Endothelial cell of umbilical vein (primary cell): ENCODE measurements around the gene TOP2B.

Experiments
- EZH2 ChIP-seq: IDR thresholded peaks from 2 replicates; pipeline ENCODE4 v1.6.1; 2012; ENCODE audit warnings: borderline replicate concordance, low read depth, mild to moderate bottlenecking, moderate library complexity, low read length, inconsistent platforms; ENCODE audit not compliant: severe bottlenecking
- GATA2 ChIP-seq: IDR thresholded peaks from 2 replicates; pipeline ENCODE4 v1.7.0; 2011; ENCODE audit warnings: low read depth, mild to moderate bottlenecking, moderate library complexity, mixed read lengths, low read length; ENCODE audit not compliant: insufficient read length, insufficient read depth
- JUN ChIP-seq: IDR thresholded peaks from 2 replicates; pipeline ENCODE4 v1.6.1; 2011; ENCODE audit warnings: borderline replicate concordance, low read depth; ENCODE audit not compliant: insufficient read length, insufficient read depth
- MYC ChIP-seq: IDR thresholded peaks from one replicate; pipeline ENCODE4 v1.6.1; 2011; ENCODE audit warnings: mild to moderate bottlenecking, low read depth, low read length
- POLR2A ChIP-seq: IDR thresholded peaks from 2 replicates; pipeline ENCODE4 v1.6.1; 2012; ENCODE audit warnings: low read depth, mild to moderate bottlenecking, control low read depth, low read length
- POLR2AphosphoS5 ChIP-seq: IDR thresholded peaks from 2 replicates; pipeline ENCODE4 v1.6.1; 2012; ENCODE audit warnings: low read depth, mild to moderate bottlenecking, control low read depth, low read length, moderate library complexity; ENCODE audit not compliant: insufficient read depth
- TF ChIP-seq, protein P1 (sequence below), 2 donors: IDR thresholded peaks; 1 replicate in 1 of 2; 2 replicates in 1 of 2; pipeline ENCODE4 v1.5.1; 2011; ENCODE audit warnings: low read length in 2 of 2, mild to moderate bottlenecking in 2 of 2, moderate library complexity in 2 of 2, control low read depth in 1 of 2, inconsistent platforms in 1 of 2, low read depth in 1 of 2; ENCODE audit not compliant: insufficient read depth in 1 of 2; ENCODE audit errors: extremely low read depth in 1 of 2
- TF ChIP-seq, protein P2 (sequence below): IDR thresholded peaks from 2 replicates; pipeline ENCODE4 v1.6.1; 2011; ENCODE audit not compliant: insufficient read depth, insufficient read length

DNA sequence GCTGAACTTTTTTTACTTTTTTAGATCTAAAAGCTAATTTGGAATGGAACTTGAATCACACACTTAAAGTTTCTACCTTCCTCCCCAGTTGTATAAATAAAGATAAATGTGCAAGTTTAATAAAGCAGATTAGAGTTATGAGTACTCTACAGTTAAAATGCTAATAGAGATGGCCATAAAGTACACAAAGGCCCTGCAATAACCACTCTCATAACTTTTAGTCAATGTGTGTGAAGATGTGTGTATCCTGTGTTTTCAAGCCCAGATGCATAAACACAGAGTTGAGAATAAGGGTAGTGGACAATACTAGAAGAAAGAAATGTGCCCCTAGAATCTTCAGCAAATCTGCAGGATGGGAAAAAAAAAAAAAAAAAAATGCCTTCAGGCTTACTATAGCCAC lies 45.3 kb downstream of the TOP2B start:
- TF ChIP-seq, protein P1, sequence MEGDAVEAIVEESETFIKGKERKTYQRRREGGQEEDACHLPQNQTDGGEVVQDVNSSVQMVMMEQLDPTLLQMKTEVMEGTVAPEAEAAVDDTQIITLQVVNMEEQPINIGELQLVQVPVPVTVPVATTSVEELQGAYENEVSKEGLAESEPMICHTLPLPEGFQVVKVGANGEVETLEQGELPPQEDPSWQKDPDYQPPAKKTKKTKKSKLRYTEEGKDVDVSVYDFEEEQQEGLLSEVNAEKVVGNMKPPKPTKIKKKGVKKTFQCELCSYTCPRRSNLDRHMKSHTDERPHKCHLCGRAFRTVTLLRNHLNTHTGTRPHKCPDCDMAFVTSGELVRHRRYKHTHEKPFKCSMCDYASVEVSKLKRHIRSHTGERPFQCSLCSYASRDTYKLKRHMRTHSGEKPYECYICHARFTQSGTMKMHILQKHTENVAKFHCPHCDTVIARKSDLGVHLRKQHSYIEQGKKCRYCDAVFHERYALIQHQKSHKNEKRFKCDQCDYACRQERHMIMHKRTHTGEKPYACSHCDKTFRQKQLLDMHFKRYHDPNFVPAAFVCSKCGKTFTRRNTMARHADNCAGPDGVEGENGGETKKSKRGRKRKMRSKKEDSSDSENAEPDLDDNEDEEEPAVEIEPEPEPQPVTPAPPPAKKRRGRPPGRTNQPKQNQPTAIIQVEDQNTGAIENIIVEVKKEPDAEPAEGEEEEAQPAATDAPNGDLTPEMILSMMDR (IDR thresholded peaks at IDR 0.05; ENCODE audit: extremely low read depth in 1 of 2, insufficient read depth in 1 of 2, low read depth in 1 of 2, low read length in 2 of 2) = no peak
- TF ChIP-seq GATA2 = no peak
- no peak for TF ChIP-seq POLR2A
- no peak for TF ChIP-seq POLR2AphosphoS5
- no peak for TF ChIP-seq EZH2
- TF ChIP-seq MYC = no peak
- TF ChIP-seq JUN = no peak
- TF ChIP-seq, protein P2, sequence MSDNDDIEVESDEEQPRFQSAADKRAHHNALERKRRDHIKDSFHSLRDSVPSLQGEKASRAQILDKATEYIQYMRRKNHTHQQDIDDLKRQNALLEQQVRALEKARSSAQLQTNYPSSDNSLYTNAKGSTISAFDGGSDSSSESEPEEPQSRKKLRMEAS = no peak
